ENCODE measurements around the gene PLA2G12B. TPM values are rescaled to one million over a fixed set of nuclear protein-coding genes. Genes with fewer than 3 reads are reported as not detected.

The PLA2G12B gene, protein sequence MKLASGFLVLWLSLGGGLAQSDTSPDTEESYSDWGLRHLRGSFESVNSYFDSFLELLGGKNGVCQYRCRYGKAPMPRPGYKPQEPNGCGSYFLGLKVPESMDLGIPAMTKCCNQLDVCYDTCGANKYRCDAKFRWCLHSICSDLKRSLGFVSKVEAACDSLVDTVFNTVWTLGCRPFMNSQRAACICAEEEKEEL
- total RNA-seq, result 0.43 TPM in 1 of 2 replicates, not detected in the other

DNA sequence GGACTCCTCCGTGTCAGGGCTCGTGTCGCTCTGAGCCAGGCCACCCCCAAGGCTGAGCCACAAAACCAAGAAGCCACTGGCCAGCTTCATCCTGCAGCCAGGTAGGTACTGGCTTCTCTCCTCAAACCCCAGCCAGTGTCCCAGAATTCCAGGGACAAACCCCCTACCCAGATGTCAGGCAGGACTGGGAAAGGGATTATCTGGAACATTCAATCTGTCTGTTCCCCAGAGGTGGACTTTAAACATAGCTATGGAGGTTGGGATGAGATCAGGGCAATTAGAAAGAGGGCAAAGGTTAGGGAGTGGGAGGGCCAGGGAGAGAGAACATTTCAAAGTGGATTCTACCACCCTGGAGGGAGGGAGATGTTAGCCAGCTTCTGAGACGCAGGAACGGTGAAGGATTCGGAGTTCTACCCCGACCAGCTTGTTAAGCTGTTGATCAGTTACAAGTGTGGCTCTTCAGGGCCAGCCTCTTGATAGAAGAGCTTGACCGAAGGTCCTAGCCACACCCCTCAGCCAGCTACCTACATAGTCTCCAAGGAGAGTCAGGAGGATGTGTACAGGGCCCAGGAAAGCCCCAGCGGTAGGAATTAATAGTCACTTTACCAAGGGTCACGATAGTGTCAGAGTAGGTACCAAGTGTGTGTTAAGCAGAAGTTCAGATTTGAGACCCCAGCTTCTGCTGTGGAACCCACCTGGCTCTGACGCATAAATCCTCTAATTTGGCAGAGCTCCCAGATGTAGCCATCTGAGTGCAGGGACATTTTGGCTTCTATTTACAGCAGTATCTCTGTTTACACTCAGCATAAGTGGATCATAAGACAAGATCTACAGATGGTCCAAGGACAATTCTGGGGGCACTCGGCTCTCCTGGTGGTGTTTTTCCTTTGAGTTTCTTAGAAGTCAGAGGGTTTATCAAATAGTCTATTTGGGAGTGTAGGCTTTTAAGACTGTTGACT, at the start of gene PLA2G12B:
Gene PLA2G12B, minus strand, starts transcription at position 211 of the 959 bp plus-strand sequence. Its CDS starts 121 bp downstream, at position 90.

DNA sequence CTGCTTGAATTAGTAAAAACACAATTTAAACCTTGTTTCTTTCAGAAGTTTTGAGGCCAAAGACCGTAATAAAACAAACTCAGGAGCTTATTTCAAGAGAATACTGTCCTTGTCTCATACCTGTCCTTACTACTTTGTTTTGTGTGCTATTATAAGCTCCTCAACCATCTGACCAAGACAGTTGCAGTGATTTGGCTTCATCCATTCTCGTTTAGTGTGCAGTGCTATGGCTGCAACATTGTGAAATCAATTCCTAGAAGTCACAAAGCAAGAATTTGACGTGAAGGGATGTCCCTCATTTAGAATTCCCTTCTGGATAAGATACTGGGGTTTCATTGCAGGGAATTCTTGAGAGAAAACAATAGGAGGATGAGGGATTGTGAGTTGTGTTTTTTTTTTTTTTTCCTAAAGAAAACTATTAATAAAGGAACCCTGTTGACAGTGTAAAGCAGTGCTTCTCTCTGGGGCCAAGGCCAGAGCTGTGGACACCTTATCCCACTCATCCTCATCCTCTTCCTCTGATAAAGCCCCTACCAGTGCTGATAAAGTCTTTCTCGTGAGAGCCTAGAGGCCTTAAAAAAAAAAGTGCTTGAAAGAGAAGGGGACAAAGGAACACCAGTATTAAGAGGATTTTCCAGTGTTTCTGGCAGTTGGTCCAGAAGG, 61.3 kb downstream of the PLA2G12B start, which contains the start of gene OIT3:
Gene OIT3, plus strand, starts transcription at position 604 of the 663 bp plus-strand sequence. CDS start 60 bp downstream, outside the sequence.

Other genes starting within 250 kb of the PLA2G12B start
- gene OIT3, start 61.1 kb downstream of the PLA2G12B start, total RNA-seq, result 0.09 and 0.11 TPM in 2 replicates
- 54.1 and 63.0 TPM in 2 replicates for gene P4HA1, start 142.1 kb upstream of the PLA2G12B start, total RNA-seq
- 1.7 and 2.2 TPM in 2 replicates for gene NUDT13, start 155.6 kb upstream of the PLA2G12B start, total RNA-seq
- 18.1 and 23.6 TPM in 2 replicates for gene ECD, start 213.2 kb upstream of the PLA2G12B start, total RNA-seq
- 24.1 and 28.4 TPM in 2 replicates for gene FAM149B1, start 213.3 kb upstream of the PLA2G12B start, total RNA-seq

Data from dermis lymphatic vessel endothelial cell (primary cell).